RPMI8226 (cell line): Measurements from ENCODE around the gene TIMP3.

Source experiments
- DNase-seq: peaks from one replicate; pipeline ENCODE4 v3.0.0-alpha.2; 2015

Gene TIMP3

GRCh38 chr22:32810555-32811133 is 9.1 kb downstream of the TIMP3 start:
- no peak for DNase-seq

GRCh38 chr22:32811788-32812545 is 10.5 kb downstream of the TIMP3 start:
- DNase-seq = no peak

GRCh38 chr22:32814285-32814860 is 12.9 kb downstream of the TIMP3 start:
- DNase-seq = no peak

- no peak for DNase-seq
Observed at GRCh38 chr22:32815059-32815458, 13.6 kb downstream of the TIMP3 start.

GRCh38 chr22:32815943-32816342 is 14.4 kb downstream of the TIMP3 start:
- DNase-seq = no peak

- no peak for DNase-seq
Observed at GRCh38 chr22:32817137-32817730, 15.7 kb downstream of the TIMP3 start.

GRCh38 chr22:32818446-32819115 is 17.1 kb downstream of the TIMP3 start:
- DNase-seq = no peak

- DNase-seq = no peak
Observed at GRCh38 chr22:32819120-32819519, 17.6 kb downstream of the TIMP3 start.

GRCh38 chr22:32820131-32821119 is 18.9 kb downstream of the TIMP3 start:
- DNase-seq = no peak

GRCh38 chr22:32822179-32822877 is 20.8 kb downstream of the TIMP3 start:
- DNase-seq = no peak

- peak; percentile 40 for DNase-seq
Observed at GRCh38 chr22:32823024-32823730, 21.7 kb downstream of the TIMP3 start.

- no peak for DNase-seq
Observed at GRCh38 chr22:32824531-32825312, 23.2 kb downstream of the TIMP3 start.

- no peak for DNase-seq
Observed at GRCh38 chr22:32826537-32826936, 25.0 kb downstream of the TIMP3 start.

GRCh38 chr22:32827049-32827602 is 25.6 kb downstream of the TIMP3 start:
- DNase-seq = no peak

GRCh38 chr22:32828150-32828549 is 26.6 kb downstream of the TIMP3 start:
- no peak for DNase-seq

- DNase-seq = no peak
Observed at GRCh38 chr22:32828561-32828960, 27.1 kb downstream of the TIMP3 start.

- no peak for DNase-seq
Observed at GRCh38 chr22:32829451-32829851, 27.9 kb downstream of the TIMP3 start.

- no peak for DNase-seq
Observed at GRCh38 chr22:32830473-32830872, 29.0 kb downstream of the TIMP3 start.

- DNase-seq = no peak
Observed at GRCh38 chr22:32830957-32831356, 29.5 kb downstream of the TIMP3 start.

GRCh38 chr22:32831584-32831983 is 30.1 kb downstream of the TIMP3 start:
- no peak for DNase-seq
